SK-N-SH (cell line): ENCODE results near the gene SNX24.

Experiments used
- EZH2phosphoT487 ChIP-seq: fragments of 200-600 bp; sonication (generic); IDR thresholded peaks from 2 replicates; pipeline ENCODE4 v1.6.1; 2017; ENCODE audit warnings: low read depth, mixed run types, mild to moderate bottlenecking, antibody characterized with exemption, moderate library complexity, borderline replicate concordance
- GABPA ChIP-seq: IDR thresholded peaks from 2 replicates; pipeline ENCODE4 v1.4.0; 2012; ENCODE audit warnings: low read depth, mild to moderate bottlenecking
- MAX ChIP-seq: IDR thresholded peaks from 2 replicates; pipeline ENCODE4 v1.4.0; 2012; ENCODE audit warnings: low read depth
- RAD21 ChIP-seq: IDR thresholded peaks from 2 replicates; pipeline ENCODE4 v1.6.1; 2012; ENCODE audit warnings: mild to moderate bottlenecking, low read length
- SIN3A ChIP-seq: IDR thresholded peaks from 2 replicates; pipeline ENCODE4 v1.6.1; 2012; ENCODE audit warnings: low read depth, mild to moderate bottlenecking, low read length, moderate library complexity, borderline replicate concordance
- TAF1 ChIP-seq: IDR thresholded peaks from 2 replicates; pipeline ENCODE4 v1.6.1; 2012; ENCODE audit warnings: low read depth, mild to moderate bottlenecking, low read length, moderate library complexity, borderline replicate concordance
- TF ChIP-seq, protein P1 (sequence below): fragments of 200-600 bp; sonication (generic); IDR thresholded peaks from 2 replicates; pipeline ENCODE4 v1.6.1; 2017; ENCODE audit warnings: antibody characterized with exemption, mild to moderate bottlenecking, moderate library complexity
- TF ChIP-seq, protein P2 (sequence below): IDR thresholded peaks from 2 replicates; pipeline ENCODE4 v1.4.0; 2012; ENCODE audit warnings: low read depth, borderline replicate concordance
- TF ChIP-seq, protein P3 (sequence below): IDR thresholded peaks from 2 replicates; pipeline ENCODE4 v1.4.0; 2012; ENCODE audit warnings: low read depth, borderline replicate concordance

- no peak for TF ChIP-seq RAD21
- TF ChIP-seq, protein P1, sequence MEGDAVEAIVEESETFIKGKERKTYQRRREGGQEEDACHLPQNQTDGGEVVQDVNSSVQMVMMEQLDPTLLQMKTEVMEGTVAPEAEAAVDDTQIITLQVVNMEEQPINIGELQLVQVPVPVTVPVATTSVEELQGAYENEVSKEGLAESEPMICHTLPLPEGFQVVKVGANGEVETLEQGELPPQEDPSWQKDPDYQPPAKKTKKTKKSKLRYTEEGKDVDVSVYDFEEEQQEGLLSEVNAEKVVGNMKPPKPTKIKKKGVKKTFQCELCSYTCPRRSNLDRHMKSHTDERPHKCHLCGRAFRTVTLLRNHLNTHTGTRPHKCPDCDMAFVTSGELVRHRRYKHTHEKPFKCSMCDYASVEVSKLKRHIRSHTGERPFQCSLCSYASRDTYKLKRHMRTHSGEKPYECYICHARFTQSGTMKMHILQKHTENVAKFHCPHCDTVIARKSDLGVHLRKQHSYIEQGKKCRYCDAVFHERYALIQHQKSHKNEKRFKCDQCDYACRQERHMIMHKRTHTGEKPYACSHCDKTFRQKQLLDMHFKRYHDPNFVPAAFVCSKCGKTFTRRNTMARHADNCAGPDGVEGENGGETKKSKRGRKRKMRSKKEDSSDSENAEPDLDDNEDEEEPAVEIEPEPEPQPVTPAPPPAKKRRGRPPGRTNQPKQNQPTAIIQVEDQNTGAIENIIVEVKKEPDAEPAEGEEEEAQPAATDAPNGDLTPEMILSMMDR: no peak
- TF ChIP-seq EZH2phosphoT487: no peak
- no peak for TF ChIP-seq SIN3A
- no peak for TF ChIP-seq MAX
- TF ChIP-seq, protein P2, sequence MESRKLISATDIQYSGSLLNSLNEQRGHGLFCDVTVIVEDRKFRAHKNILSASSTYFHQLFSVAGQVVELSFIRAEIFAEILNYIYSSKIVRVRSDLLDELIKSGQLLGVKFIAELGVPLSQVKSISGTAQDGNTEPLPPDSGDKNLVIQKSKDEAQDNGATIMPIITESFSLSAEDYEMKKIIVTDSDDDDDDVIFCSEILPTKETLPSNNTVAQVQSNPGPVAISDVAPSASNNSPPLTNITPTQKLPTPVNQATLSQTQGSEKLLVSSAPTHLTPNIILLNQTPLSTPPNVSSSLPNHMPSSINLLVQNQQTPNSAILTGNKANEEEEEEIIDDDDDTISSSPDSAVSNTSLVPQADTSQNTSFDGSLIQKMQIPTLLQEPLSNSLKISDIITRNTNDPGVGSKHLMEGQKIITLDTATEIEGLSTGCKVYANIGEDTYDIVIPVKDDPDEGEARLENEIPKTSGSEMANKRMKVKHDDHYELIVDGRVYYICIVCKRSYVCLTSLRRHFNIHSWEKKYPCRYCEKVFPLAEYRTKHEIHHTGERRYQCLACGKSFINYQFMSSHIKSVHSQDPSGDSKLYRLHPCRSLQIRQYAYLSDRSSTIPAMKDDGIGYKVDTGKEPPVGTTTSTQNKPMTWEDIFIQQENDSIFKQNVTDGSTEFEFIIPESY: no peak
- TF ChIP-seq GABPA: no peak
- TF ChIP-seq TAF1: no peak
- TF ChIP-seq, protein P3, sequence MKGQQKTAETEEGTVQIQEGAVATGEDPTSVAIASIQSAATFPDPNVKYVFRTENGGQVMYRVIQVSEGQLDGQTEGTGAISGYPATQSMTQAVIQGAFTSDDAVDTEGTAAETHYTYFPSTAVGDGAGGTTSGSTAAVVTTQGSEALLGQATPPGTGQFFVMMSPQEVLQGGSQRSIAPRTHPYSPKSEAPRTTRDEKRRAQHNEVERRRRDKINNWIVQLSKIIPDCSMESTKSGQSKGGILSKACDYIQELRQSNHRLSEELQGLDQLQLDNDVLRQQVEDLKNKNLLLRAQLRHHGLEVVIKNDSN: no peak
Observed at GRCh38 chr5:122901346-122901745, 55.9 kb downstream of the SNX24 start.
